Measurements from ENCODE around the gene C9orf50. TPM values are rescaled to one million over a fixed set of nuclear protein-coding genes. Genes with fewer than 3 reads are reported as not detected.

C9orf50 gene
- total RNA-seq, 1 experiment from 2014 or later: not detected

DNA sequence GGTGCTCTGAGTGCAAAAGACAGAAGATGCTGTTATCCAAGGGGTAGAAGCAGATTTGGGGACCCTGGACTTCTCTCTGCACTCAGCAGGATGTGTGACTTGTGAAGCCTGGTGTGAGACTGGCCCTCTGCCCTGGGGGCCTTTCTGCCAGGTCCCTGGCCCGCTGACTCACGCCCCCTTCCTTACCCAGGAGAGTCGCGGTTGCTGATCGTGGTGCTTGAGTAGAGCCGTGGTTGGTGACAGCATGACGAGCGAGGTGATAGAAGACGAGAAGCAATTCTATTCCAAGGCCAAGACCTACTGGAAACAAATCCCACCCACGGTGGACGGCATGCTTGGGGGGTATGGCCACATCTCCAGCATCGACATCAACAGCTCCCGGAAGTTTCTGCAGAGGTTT lies 11.6 kb upstream of the C9orf50 start:
- H2AFZ ChIP-seq (ENCODE audit: low read length): no peak overlapping the region
- DNase-seq: no peak
- no peak overlapping the region for H3K4me2 ChIP-seq (ENCODE audit: insufficient read depth, insufficient read length, low read length)
- H3T11ph ChIP-seq (ENCODE audit: low read length): no peak overlapping the region
- no peak for TF ChIP-seq CTCF (conservative IDR thresholded peaks at IDR 0.05)
- Mint-ChIP-seq H3K36me3 (ENCODE audit: insufficient read depth in 1 of 3, low read depth in 3 of 3) (peaks cover 21 to 65% (median 65%) of the 10 kb centered on the region in 3 experiments; a peak in 6 of 7 replicates), H3K9me3 (no peaks in the 10 kb centered on the region), H3K27ac (no peak overlapping the region), H3K4me3 (no peak overlapping the region), H3K27me3 (ENCODE audit: low read depth) (no peaks in the 10 kb centered on the region), H3K4me1 (peaks cover 23 to 24% of the 10 kb centered on the region in 2 experiments)
- no peak overlapping the region for H4K5ac ChIP-seq (ENCODE audit: insufficient read length, low read depth, low read length)
- no peak overlapping the region for H3K27ac ChIP-seq (ENCODE audit: insufficient read length, low read depth, low read length)
- H3K14ac ChIP-seq (ENCODE audit: insufficient read depth, low read length): no peak overlapping the region
- H2BK120ac ChIP-seq (ENCODE audit: low read depth, low read length, poor library complexity, severe bottlenecking): no peak overlapping the region
- no peaks in the 10 kb centered on the region for H3K4me1 ChIP-seq (ENCODE audit: insufficient read depth, low read length)
- H3K23ac ChIP-seq (ENCODE audit: insufficient read length, low read depth, low read length): no peak overlapping the region
- H4K91ac ChIP-seq (ENCODE audit: insufficient read length, low read depth, low read length): no peak overlapping the region
- H4K8ac ChIP-seq (replicated peaks; ENCODE audit: insufficient read length, low read depth, low read length): no peak overlapping the region
- no peak overlapping the region for H3K18ac ChIP-seq (ENCODE audit: insufficient read length, low read depth, low read length)
- H3K79me2 ChIP-seq (ENCODE audit: insufficient read depth, low read length): peaks cover 51% of the 10 kb centered on the region; the same call in 1 of the 2 replicates
- H3K23me2 ChIP-seq (ENCODE audit: insufficient read length, low read depth, low read length, poor library complexity, severe bottlenecking): no peaks in the 10 kb centered on the region
- no peak overlapping the region for H3K9ac ChIP-seq (ENCODE audit: extremely low read depth, insufficient read length, low read length)
- H2BK12ac ChIP-seq (ENCODE audit: insufficient read length, low read depth, low read length): no peak overlapping the region
- no peak overlapping the region for H2AK5ac ChIP-seq (ENCODE audit: insufficient read length, low read length)
- H3K56ac ChIP-seq (ENCODE audit: insufficient read length, low read depth, low read length): no peak overlapping the region
- no peaks in the 10 kb centered on the region for H4K20me1 ChIP-seq (ENCODE audit: control insufficient read depth, insufficient read depth, insufficient read length)
- H3K4ac ChIP-seq (ENCODE audit: low read depth, low read length): no peak overlapping the region
- H2BK5ac ChIP-seq (ENCODE audit: insufficient read length, low read length): no peak overlapping the region
- no peaks in the 10 kb centered on the region for H3K9me3 ChIP-seq (ENCODE audit: control insufficient read depth, low read depth, low read length)
- no peaks in the 10 kb centered on the region for H3K27me3 ChIP-seq (ENCODE audit: insufficient read depth, low read length)
- no peak overlapping the region for H2BK15ac ChIP-seq (ENCODE audit: low read depth, low read length)
- peaks cover 5% of the 10 kb centered on the region for H3K79me1 ChIP-seq (ENCODE audit: insufficient read depth, low read depth, low read length, poor library complexity, severe bottlenecking)
- H2BK20ac ChIP-seq (ENCODE audit: low read depth, low read length, poor library complexity, severe bottlenecking): no peak overlapping the region
- WGBS (ENCODE audit: extremely low coverage, insufficient read length, low lambda C conversion rate): no CpG with 5 or more reads among the region's 13 CpGs

Measured in H9 (cell line).